Posterior cingulate gyrus (tissue), 11 donors: Measurements from ENCODE around the gene DCHS2.

Experiments used
- DNase-seq, 10 donors: peaks; one replicate each; pipeline versions ENCODE4 v3.0.0 to v3.0.0-alpha.2; 2020 to 2021; ENCODE audit warnings: mixed read lengths in 3 of 10
- intact Hi-C: fragments of 100-400 bp; cut with DNase I; formaldehyde crosslinking; loops from one replicate; pipeline ENCODE4 v1.15.1; 2023

Gene DCHS2

DNA sequence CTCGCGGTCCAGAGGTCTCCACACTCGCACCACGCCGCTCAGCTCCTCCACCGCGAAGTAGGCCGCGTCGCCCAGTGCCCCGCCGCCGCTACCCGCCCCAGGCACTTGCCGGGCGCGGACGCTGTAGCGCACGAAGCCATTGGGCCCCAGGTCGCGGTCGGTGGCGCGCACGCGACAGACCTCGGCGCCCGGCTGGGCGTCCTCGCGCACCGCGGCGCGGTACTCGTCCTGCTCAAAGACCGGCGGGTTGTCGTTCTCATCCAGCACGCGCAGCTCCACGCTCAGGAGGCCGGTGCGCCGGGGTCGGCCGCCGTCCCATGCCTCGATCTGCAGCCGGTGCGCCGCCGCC lies 1.4 kb downstream of the DCHS2 start:
- no peak for DNase-seq
- intact Hi-C loops: no loop called here

DNA sequence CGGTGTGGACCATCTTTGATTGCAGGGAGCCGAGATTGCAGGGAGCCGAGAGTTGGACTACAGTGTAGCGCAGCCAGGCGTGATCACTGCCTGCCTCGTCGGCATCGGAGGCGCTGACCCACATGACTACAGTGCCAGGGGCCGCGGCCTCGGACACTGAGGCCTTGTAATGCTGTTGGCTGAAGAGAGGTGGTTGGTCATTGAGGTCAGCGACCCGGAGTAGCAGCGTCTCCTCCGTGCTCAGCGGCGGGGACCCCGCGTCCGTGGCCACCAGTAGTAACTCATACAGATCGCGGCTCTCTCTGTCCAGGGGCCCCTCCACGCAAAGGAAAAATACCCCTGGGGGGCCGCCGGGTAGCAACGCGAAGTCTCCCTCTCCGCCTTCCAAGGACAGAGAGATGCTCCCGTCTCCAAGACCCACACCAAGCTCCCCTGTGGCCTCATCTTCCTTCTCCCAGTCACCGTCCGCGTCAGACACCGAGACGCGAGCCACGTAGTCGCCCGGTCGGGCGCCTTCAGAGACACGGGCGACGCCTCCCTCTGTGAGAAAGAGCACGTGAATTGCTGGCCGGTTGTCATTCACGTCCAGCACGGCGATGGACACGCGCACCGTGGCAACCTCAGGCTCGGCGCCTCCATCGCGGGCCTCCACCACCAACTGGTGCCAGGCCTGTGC lies 1.9 kb downstream of the DCHS2 start:
- DNase-seq: peak in 3 of 10 donors; percentile 57 to 76 (median 67)
- intact Hi-C loops: no loop called here

DNA sequence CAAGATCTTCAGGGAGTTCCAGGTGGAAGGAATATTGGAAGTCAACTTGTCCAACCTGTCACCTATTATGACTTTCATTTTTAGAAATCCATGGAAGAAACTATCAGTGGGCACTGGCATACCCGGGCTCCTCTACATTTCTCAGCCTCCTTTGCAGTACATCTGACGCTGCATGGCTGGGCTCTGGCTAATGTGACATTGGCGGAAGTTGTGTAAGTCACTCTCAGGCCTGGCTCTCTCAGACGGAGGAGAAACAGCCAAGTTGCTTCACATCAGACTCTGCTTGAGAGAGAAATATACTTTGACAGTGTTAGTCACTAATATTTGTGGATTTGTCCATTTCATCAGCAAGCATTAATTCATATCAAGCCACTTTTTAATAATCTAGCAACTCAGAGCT lies 4.5 kb downstream of the DCHS2 start:
- no peak for DNase-seq
- intact Hi-C loops: no loop called here

DNA sequence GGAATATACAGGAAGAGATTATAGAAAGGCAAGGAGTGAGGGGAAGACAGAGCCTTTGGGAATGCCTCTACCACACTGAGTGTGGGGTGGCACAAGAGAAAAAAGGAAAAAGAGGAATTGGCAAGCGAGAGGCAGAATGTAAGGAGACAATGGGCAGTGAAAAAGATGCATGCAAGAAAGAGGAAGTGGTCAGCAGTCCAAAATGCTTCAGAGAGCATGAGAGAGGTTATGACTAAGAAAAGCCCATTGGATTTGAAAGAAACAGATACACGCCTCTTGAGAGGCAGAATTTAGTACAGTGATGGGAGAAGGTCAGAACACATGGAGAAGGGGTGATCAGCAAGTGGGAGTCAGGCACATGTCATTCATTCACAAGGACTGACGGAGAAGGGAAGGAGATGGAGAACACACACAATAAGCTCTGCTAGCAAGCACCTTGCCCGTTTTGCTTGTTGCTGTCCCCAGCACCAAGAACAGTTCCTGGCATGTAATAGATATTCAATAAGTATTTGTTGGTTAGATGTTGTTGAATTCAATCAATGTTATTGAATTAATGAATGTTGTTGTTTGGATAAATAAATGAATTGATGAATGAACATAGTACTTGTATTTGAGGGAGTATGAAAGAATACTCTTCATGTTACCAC lies 6.3 kb downstream of the DCHS2 start:
- DNase-seq: no peak
- intact Hi-C loops: no loop called here

DNA sequence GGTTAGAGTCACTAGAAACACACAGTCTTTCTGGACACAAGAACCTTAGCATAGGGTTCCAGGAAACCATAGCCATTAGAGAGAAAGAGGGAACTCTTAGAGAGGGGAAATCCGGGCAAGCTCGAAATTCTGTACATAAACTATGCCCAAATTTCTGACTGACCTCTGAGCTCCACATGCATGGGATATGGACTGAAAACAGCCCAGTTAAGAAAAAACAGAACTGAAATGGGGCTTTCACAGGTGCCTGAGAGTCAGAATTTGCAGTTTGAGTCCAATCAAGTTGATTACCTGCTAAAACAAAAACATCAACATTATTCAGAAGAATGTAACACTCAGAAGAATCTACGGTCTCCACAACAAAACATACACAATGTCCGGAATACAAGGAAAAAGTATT lies 13.1 kb downstream of the DCHS2 start:
- no peak for DNase-seq
- intact Hi-C loops: no loop called here

DNA sequence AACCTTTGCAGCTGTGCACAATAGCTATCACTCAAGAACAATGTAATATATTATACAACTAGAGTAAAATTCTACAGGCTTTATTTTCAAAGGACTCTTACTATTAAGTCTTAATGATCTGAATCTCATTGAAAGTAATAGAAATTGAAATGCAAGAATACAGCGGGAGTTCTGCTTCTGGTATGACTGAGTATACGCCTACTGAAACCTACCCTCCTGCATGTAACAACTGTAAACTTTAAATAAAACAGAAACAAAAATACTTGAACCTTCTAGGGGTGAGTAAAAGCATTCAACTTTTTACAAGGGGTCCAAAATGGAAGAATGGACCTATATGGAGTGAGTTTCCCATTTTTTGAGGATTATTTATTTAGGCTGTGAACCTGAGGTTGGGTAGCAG lies 13.5 kb downstream of the DCHS2 start:
- no peak for DNase-seq
- intact Hi-C loops: no loop called here

DNA sequence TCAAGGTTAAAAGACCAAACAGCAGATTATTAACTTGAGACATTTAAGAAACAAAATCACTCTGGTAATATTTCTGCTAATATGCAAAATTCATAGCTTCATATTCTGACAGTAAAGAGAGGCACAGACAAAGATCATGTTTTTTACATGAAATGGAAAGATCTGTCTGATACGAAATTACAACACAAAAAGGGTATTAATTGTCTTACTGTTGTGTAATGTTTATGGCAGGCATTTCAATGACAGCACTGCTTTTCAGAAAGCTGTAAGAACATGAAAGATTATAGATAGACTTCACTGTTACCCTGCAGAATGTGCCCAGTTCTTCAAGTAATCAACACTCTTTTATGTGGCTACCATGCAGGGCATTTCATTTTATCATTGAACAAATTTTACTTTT lies 15.4 kb downstream of the DCHS2 start:
- DNase-seq: no peak
- intact Hi-C loops: no loop called here

DNA sequence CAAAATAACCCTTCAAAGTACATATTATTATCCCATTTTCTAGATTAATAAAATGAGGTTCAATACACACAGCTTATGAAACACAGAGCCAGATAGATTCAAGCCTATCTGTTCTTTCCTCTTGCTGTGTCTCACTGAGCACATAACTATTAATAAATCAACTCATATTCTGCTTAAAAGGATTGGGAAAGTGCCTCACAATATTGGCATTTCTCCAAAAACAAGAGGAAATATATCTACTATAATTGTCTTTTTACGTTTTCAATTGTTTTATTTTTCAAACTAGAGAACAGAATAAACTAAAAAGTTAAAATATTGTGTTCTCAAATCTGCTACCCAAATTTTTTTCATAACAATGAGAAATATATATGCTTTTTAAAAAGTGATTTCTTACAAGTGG lies 15.8 kb downstream of the DCHS2 start:
- intact Hi-C loops: no loop called here
- no peak for DNase-seq

DNA sequence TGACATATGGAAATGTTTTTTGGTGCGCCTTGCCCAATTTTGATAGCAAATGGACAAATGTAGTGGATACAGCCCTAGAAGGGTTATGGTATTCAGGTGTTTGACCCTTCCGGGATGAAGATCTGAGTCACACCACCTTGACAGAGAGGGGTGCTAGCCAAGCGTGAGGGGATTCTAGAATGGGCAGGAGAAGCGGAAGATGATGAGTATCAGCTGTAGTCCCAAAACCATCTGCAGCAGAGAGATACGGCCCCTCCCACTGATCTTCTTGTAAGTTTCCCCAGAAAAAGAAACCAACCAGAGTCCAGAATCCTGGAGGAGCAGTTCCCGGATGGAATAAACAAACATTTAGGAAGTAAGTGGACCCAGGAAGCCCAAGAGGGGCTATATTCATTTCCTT lies 18.1 kb downstream of the DCHS2 start:
- intact Hi-C loops: no loop called here
- no peak for DNase-seq

DNA sequence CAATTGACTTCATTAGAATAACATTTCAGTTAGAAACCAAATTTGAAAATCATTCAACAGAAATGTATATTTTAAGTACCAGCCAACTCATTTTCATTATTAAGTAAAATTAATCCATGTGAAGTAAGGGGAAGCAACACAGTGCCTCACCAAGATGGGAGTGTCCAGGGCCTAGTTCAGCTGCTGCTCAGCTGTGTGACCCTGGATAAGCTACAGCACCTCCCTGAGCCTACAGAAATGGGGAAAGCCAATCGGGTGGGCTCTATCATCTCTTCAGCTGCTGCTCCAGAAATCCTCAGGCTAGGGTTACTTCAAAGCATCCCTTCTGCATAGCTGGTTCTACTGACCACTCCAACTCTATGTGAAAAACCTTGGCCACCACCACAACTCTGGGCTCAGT lies 18.7 kb downstream of the DCHS2 start:
- DNase-seq: no peak
- intact Hi-C loops: no loop called here

DNA sequence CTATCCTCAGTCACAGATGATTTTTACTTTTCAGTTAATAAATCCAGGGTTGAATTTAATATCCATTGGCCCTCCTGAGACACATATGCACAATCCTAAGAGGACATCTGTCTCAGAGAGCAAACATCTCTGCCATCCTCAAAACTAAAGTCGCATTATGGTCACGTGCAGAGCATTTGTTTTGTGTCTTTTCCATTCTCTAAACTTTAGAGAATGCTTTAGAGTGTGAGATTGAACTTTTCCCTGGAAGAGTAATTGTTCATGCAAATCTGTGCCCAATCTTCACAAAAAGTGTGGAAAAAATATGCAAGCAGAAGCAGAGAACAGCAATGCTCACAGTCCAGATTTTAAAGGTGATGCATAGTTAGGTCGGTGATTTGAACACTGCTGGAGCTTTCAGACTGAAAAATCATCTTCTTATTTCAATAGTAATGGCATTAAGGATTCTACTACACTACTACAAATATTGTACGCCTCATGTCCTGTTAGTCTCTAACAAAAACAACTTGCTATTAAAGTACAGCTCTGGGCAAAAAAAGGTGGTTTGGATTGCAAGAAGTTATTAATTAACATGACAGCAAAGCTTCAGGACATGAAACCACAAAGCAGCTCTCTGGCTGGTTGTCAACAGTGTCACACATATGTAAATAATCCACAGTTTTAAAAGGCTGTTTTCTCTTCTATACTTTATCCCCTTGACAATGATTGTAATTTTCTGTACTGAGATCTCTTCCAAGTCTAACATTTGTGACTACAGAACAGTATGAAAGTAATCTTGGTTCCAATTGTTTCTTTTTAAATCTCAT lies 19.9 kb downstream of the DCHS2 start:
- intact Hi-C loops: no loop called here
- DNase-seq: no peak

DNA sequence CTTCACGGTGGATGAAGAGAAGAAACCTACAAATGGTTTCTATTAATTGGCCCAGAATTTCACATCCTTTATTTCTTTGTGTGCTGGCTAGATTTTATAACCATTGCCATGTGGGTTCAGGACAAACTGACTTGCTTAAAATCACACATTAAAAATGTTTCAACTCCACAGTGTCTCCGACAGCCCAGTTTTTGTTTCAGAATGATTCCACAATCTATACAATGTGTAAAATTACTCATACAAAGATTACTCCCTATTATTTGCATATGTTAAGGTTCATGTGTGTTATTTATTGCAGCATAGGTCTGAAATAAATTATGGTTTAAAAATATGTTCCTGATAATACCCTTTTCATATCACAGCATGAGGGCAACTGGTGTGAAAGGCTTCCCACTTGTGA lies 20.6 kb downstream of the DCHS2 start:
- intact Hi-C loops: no loop called here
- DNase-seq: no peak

DNA sequence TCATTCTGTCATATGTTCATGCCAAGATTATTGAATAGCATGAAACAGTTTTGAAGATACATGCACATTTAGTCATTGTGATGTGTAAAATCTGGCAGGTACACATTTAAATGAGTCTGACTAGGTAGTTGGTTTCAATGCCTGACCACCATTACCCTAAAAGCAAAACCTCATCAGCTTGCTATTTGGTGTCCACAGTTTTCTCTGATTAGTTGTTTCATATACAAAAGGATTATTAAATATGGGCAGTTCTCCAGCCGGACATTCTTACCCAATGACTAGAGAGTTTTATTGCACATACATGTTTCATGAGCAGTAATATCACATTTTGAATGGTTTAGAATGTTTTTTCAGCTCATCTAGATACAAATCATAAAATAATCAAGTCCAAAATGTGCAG lies 23.7 kb downstream of the DCHS2 start:
- no peak for DNase-seq
- intact Hi-C loops: no loop called here

DNA sequence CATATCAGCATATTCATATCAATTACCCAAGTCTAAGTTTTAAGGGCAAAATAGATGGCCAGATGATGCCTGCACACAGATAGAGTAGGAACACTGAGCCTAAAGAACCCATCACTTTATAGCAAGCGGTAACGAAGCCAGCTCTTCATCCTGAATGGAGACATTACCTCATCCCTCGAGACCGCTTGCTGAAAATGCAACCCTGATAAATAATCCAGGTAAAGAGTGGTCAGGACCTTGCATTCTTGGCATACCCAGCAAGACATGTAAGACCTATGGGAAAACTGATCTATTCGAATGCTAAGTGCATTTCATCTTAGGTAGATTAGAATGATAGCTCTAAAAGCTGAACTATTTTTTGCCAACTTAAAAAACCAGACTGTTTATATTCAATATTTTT lies 25.3 kb downstream of the DCHS2 start:
- no peak for DNase-seq
- intact Hi-C loops: no loop called here

DNA sequence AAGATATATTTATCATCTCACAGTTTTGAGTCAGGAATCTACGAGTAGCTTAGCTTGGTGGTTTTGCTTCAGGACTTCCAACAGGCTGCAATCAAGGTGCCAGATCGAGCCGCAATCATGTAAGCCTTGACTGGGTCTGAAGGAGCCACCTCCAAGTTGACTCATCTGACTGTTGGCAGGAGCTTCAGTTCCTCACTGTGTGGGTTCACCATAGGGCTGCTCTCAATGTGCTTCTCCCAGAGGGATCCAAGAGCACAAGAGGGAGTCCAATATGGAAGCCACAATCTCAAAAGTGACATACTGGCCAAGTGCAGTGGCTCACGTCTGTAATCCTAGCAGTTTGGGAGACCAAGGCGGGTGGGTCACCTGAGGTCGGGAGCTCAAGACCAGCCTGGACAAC lies 26.5 kb downstream of the DCHS2 start:
- intact Hi-C loops: no loop called here
- DNase-seq: no peak

DNA sequence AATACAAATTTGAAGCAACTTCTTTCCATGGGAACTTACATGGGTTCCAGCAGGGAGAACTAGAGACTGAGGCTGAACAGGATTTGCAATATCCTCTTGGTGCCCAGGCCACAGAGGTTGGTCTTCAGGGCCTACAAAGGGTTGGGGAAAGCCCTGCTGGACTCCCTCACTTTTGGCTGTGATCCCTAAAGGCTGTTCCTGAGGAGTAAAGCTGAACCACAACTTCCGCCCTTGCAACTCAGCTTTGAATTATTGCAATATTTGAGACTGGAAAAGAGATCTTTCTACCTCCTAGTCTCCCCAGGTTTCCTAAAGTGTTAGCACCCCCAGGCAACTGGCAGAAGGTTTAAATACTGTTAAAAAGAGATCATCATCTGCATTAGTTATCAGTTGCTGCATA lies 26.9 kb downstream of the DCHS2 start:
- intact Hi-C loops: no loop called here

DNA sequence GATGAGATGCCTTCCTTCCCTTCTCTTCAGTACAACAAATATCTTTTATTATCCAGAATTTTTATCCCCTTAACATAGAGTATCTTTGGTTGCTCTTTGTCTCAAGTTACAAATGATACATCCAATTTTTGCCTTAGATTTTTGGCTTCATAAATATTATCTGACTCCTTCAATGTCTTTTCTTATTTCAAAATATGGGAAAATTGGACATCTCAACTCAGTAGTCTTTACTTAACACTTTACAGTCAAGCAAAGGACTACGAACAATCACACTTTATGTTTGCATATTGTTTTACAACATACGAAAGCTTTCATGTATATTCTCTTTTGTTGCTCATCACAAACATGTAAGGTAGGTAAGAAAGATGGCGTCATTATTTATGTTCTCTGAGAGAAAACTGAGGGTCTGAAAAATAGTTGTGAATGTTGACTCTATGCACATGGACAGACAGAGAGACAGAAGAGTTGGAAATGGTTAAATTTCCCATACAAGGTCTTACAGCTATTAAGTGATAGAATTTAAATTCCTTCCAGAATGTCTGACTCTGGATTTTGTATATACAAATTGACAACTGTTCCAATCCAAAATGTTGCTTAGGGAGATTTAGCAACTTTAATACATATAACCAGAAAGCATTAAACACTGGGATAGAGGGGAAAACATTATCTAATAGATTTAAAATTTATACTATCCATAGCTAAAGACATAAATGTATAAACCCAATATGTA lies 29.4 kb downstream of the DCHS2 start:
- no peak for DNase-seq
- intact Hi-C loops: no loop called here

More for the DNA sequence above, 26.9 kb downstream of the DCHS2 start:
- no peak for DNase-seq

DNA sequence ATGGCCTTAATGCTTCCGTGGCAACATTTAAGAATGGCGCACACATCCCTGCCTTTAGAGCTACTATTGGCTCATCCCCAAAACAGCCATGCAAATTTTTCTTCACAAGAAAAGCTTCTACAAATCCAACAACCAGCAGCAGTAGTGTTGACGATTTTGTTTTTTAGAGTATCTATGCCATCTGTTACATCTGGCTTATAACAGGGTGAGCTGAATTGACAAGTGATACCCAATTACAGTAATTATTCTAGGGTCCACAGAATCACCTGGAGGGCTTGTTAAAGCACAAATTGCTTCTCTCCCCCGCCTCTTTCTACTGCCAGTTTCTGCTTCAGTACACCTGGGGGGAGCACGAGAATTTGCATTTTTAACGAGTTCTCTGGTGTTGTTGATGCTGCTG lies 34.1 kb downstream of the DCHS2 start:
- intact Hi-C loops: no loop called here
- no peak for DNase-seq

DNA sequence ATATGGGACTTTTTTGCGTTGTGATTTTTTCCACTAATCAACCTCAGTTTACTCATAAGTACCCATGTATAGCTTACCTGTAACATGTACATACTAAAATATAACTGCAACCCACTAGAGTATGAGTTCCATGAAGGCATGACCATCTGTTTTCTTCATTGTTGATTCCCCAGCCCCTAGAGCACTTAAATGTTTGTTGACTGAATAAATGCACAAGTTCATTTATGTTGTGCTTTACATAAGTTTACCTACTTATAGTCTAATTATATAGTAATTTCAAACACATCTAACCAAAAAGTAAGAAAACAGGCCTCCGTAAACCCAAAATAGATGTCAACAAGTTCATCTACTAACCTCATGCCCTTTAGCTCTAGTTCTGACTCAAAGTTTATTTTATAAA lies 34.7 kb downstream of the DCHS2 start:
- intact Hi-C loops: no loop called here
- DNase-seq: no peak

DNA sequence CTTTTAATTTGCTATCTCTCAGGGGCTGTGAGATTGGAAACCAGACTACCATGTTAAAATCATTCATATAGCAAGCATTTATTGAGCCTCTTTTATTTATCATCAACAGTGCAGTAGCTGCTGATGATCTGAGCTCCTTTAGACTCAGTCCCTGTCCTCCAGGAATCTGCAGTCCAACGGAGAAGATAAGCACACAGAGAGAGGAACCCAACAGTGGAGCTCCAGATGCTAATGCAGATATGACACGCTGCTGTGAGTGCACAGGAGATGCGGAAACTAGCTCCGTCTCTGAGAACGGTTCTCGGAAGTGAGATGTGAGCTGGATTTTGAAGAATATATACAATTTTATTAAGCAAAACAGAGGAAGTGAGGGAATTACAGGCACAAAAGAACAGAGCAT lies 35.4 kb downstream of the DCHS2 start:
- no peak for DNase-seq
- intact Hi-C loops: no loop called here

DNA sequence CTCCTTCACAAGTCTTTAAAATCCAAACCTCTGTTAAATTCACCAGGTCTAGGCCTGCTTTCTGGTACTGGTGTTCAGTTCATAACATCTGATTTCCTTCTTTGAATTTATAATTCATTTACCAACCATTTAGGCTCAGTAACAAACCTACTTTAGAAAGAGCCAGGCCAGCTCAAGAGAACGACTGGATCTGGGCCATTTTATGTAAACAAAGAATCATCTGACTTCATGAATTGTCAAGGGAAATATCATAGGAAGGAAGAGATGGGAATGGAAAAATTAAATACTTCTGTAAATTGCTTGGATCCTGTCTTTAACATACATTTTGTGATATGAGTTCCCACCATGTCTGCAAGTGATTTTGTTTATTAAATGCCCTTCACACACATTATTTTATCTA lies 36.5 kb downstream of the DCHS2 start:
- intact Hi-C loops: no loop called here
- DNase-seq: no peak
